Fibroblast of peridontal ligament (primary cell): ENCODE data around the gene GNAT3.

Source experiments
- DNase-seq: peaks from one replicate; pipeline ENCODE4 v3.0.0-alpha.2; 2010; ENCODE audit errors: extremely low read depth

GNAT3 gene

GRCh38 chr7:80464211-80464610, 47.7 kb downstream of the GNAT3 start:
- DNase-seq = no peak

DNA sequence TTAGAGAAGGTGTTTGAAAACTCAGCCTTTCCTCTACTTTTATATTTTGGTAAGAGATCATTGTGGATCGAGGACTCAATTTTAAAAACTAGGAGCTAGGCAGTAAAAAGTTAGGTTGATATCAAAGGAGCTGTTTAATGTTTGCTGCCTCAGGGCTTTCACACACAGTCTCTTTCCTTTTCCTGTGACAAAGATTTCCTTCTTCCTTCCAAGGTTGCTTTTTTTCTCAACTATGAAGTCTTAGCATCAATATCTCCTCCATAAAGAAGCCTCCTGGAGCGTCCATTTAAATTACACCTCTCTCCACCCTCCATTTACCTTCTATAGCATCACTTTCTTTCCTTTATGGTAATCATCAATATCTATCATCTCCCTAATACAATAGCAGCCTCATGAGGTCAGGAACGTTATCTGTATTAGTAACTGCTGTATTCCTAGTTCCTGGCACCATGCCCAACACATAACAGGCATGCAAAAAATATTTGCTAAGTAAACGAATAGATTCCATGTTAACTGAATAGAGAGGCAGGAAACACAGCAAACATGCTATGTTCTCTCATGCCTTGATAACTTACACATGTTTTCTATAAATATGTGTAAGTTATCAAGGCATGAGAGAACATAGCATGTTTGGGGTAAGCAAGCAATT, 48.5 kb downstream of the GNAT3 start:
- peak; percentile 25 for DNase-seq

DNA sequence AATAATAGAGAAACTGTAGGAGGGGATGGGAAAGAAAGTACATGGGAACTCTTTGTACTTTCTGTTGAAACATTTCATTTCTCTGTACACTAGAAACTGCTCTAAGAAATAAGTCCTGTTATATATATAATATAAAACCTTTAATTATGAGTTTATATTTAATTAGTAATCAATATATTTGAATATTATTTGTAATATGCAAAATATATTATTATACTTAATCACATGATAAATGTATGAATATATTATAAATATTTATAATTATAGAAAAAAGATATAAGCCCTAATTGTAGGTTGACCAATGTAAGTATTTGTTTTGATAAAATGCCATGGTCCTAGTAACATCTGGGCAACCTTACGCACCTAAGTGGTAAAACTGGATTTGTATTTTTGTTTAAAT, 51.0 kb downstream of the GNAT3 start:
- DNase-seq = no peak

- no peak for DNase-seq
These were observed 51.9 kb downstream of the GNAT3 start for GRCh38 chr7:80459776-80460510.

GRCh38 chr7:80458822-80459725, 52.8 kb downstream of the GNAT3 start:
- no peak for DNase-seq

DNA sequence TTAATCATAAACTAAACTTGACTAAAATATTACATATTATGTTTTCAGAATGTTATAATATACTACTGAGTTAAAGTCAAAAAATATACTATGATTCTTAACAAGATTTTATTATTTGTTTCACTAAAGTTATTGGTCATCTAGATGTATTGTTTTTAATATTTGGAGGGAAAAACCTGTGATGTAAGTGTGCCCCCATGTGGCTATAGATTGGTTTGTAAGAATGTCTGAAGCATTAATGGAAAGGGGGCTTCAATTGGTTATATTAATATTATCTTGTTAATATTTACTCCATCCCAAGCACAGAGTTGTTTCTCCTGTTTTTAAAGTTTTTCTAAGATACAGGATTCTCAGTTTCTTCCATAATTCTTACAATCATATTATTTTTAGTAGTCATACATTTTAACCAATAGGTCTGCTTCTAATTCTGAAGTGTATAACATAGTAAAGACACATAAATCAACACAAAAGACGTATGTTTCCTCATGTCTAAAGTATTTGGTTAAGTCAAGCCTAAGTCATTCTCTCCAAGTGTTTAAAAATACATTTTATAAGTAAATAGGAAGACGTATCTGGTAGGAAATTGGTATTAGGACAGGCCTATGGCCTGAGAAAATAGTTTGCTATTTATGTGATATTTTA, 58.0 kb downstream of the GNAT3 start:
- DNase-seq = peak; percentile 68

GRCh38 chr7:80450621-80451308, 61.1 kb downstream of the GNAT3 start:
- DNase-seq = peak; percentile 70

GRCh38 chr7:80449836-80450235, 62.0 kb downstream of the GNAT3 start:
- no peak for DNase-seq

DNA sequence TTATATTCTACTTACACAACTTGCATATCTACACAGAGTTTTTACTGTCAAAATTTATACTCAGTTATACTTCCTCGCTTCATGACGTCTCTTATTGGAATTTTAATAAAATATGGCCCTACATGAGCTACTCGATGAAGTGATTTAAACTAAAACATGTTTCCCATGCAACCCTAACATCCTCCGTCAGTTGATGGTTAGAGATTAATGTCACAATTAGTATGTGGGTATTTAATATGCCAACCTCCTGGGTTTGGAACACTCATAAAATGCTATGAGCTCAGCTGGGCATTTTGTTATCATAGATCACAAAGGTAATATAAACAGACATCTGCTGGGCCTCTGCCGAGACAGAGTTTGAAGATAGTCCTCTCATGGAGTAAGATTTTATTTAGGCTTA, 66.5 kb downstream of the GNAT3 start:
- DNase-seq = no peak

- no peak for DNase-seq
These were observed 67.1 kb downstream of the GNAT3 start for GRCh38 chr7:80444811-80445210.

GRCh38 chr7:80443325-80443724, 68.5 kb downstream of the GNAT3 start:
- peak; percentile 36 for DNase-seq

DNA sequence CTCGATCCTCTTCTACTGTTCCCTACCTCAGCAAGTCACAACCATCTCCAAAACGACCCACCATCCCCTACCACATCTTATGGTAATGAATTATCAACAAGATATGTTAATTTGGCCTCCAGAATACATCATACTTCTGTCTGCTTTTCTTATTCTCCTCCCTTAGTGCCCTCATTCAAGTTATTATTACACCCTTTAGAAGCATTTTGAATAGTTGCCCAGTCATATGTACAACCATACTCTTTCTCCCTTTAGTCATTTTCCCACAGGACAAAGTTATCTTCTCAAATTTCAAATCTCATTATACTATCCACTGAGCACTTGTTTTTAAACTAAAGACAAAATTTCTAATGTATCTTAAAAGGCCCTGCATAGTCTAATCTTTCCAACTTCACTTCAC, 71.0 kb downstream of the GNAT3 start:
- DNase-seq = peak; percentile 72

DNA sequence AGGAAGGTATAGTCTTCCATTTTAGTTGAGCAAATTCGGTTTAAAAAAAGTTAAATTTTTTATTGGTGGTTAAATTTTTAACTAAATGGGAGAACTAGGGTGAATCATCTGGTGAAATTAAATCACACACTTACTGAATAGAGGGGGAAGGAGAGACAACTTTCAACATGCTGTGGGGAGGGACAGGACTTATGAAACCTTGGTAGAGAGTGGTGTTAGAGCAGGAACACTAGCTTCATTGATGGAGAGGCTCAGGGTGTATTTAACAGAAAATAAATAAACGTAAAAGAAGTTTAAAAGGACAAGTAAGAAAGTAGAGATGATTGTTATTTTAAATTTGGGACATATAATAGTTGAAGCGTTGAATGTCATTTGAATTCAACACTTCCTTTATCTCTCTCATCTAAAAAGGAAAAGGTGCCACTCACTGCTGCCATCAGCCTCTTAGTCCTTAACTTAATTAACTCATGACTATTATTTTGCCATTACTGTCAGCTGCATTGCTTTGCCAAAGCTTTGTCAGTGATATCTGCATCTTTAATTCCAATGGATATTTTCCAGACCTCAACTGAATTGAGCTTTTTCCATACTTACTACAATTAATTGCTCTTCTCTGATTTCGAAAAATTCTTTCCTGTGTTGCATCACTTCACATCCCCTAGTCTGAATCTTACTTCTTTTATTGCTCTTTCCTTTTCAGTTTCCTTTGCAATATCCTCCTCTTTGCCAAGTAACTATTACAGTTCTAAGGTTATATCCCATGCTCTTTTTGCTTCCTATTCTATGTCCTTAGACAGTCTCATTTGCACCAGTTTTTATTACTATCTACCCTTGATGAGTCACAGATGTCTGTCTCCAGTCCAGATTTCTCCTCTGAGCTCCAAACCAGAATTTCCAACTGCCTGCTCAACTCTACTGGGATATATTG, 71.7 kb downstream of the GNAT3 start:
- DNase-seq = peak; percentile 92

DNA sequence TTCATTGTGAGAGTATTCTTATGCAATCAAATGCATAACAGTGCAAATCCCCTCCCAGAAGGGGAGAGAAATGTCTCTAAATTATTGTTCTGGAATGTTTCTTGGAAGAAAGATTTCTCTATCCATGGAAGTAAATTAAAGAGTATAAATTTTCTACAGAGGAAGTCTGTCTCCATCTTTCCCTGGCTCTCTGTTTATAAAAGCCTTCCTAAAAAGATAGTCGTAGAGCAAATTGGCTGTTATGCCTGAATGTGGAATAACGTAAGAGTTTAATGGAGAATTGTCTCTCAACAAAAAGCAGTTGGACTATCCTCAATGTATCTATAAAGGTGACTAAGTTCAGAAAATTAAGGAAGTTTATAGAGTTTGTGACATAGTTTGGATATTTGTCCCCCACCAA, 76.3 kb downstream of the GNAT3 start:
- no peak for DNase-seq

GRCh38 chr7:80434047-80434446, 77.8 kb downstream of the GNAT3 start:
- no peak for DNase-seq

GRCh38 chr7:80432166-80432565, 79.7 kb downstream of the GNAT3 start:
- DNase-seq = no peak

DNA sequence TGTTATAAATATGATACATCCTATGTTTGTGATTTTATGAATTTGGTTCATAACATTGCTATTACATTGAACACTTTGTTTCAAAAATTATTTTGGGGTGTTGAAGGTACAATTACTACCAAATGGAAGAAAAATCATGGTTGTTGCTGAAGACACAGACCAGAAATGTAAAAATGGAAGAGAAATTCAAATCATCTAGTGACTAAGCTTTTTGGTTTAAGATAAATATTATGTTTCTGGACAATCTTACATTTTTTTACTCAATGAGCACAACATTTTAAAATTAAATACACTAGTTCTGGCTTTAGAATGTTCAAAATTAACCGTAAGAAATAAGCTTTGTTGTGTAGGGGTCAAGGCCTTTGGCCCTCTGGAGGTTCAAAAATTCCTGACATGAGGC, 82.7 kb downstream of the GNAT3 start:
- DNase-seq = peak; percentile 53

GRCh38 chr7:80428161-80429054, 83.5 kb downstream of the GNAT3 start:
- peak; percentile 89 for DNase-seq

- DNase-seq = no peak
These were observed 84.6 kb downstream of the GNAT3 start for GRCh38 chr7:80427218-80427617.
